ENCODE results near the gene ST3GAL4. TPM values are rescaled to one million over a fixed set of nuclear protein-coding genes. Genes with fewer than 3 reads are reported as not detected.

The ST3GAL4 gene
- total RNA-seq, 2 experiments from 2014 or later: 1.6 TPM

GRCh38 chr11:126347751-126348668 is 7.5 kb upstream of the ST3GAL4 start:
- Histone ChIP-seq H3K27ac (ENCODE audit: low read depth in 1 of 2, low read length in 2 of 2) (no peak overlapping the region), H3K9me3 (ENCODE audit: control insufficient read depth in 1 of 2, insufficient read depth in 1 of 2, low read length in 2 of 2) (no peaks in the 10 kb centered on the region), H3K36me3 (ENCODE audit: insufficient read depth, low read length) (peaks cover 33% of the 10 kb centered on the region), H3K4me1 (ENCODE audit: insufficient read depth, low read length) (no peaks in the 10 kb centered on the region), H3K4me3 (ENCODE audit: low read length) (no peak overlapping the region), H3K27me3 (ENCODE audit: control insufficient read depth in 1 of 2, insufficient read depth in 2 of 2, low read length in 2 of 2) (no peaks in the 10 kb centered on the region)
- no peaks in the 10 kb centered on the region for H3K9me3 Mint-ChIP-seq
- no peaks in the 10 kb centered on the region for H3K27me3 Mint-ChIP-seq
- H3K36me3 Mint-ChIP-seq (ENCODE audit: low read depth): peaks cover 32% of the 10 kb centered on the region
- ChIA-PET POLR2A (interaction anchor here (0.7 kb wide), 1 partner anchor 144 kb away, joined by 3 read pairs; no protein-coding TSS in a partner anchor), CTCF (no interaction called here)
- no peak overlapping the region for H3K4me3 Mint-ChIP-seq
- peaks cover 9% of the 10 kb centered on the region for H3K4me1 Mint-ChIP-seq (ENCODE audit: low read depth)
- no peak for DNase-seq
- no peak overlapping the region for H3K27ac Mint-ChIP-seq
- ATAC-seq (ENCODE audit: poor library complexity): no peak
- TF ChIP-seq CTCF (IDR thresholded peaks at IDR 0.05): no peak
- intact Hi-C loops (cut with DNase I, micrococcal nuclease): no loop called here

GRCh38 chr11:126348806-126349582 is 6.5 kb upstream of the ST3GAL4 start:
- DNase-seq (no peak), ATAC-seq (ENCODE audit: poor library complexity) (no peak)
- H3K4me3 Mint-ChIP-seq: no peak overlapping the region
- H3K36me3 Mint-ChIP-seq (ENCODE audit: low read depth): peaks cover 25% of the 10 kb centered on the region
- Histone ChIP-seq H3K4me3 (ENCODE audit: low read length) (no peak overlapping the region), H3K9me3 (ENCODE audit: control insufficient read depth in 1 of 2, insufficient read depth in 1 of 2, low read length in 2 of 2) (no peaks in the 10 kb centered on the region), H3K36me3 (ENCODE audit: insufficient read depth, low read length) (peaks cover 24% of the 10 kb centered on the region), H3K4me1 (ENCODE audit: insufficient read depth, low read length) (no peaks in the 10 kb centered on the region), H3K27me3 (ENCODE audit: control insufficient read depth in 1 of 2, insufficient read depth in 2 of 2, low read length in 2 of 2) (no peaks in the 10 kb centered on the region), H3K27ac (ENCODE audit: low read depth in 1 of 2, low read length in 2 of 2) (no peak overlapping the region)
- no peaks in the 10 kb centered on the region for H3K27me3 Mint-ChIP-seq
- peaks cover 19% of the 10 kb centered on the region for H3K4me1 Mint-ChIP-seq (ENCODE audit: low read depth)
- no peaks in the 10 kb centered on the region for H3K9me3 Mint-ChIP-seq
- POLR2A ChIA-PET: no interaction called here
- intact Hi-C loops (cut with DNase I, micrococcal nuclease): no loop called here
- no peak overlapping the region for H3K27ac Mint-ChIP-seq
- CTCF ChIA-PET: no interaction called here
- TF ChIP-seq CTCF (IDR thresholded peaks at IDR 0.05): no peak

- H3K27ac ChIP-seq (ENCODE audit: low read depth in 1 of 2, low read length in 2 of 2): no peak overlapping the region
- peaks cover 29% of the 10 kb centered on the region for H3K4me1 Mint-ChIP-seq (ENCODE audit: low read depth)
- no peak overlapping the region for H3K4me3 Mint-ChIP-seq
- H3K4me3 ChIP-seq (ENCODE audit: low read length): no peak overlapping the region
- ATAC-seq (ENCODE audit: poor library complexity) (no peak), DNase-seq (no peak)
- peaks cover 15% of the 10 kb centered on the region for H3K36me3 Mint-ChIP-seq (ENCODE audit: low read depth)
- peaks cover 9% of the 10 kb centered on the region for H3K36me3 ChIP-seq (ENCODE audit: insufficient read depth, low read length)
- no peaks in the 10 kb centered on the region for H3K9me3 ChIP-seq (ENCODE audit: control insufficient read depth in 1 of 2, insufficient read depth in 1 of 2, low read length in 2 of 2)
- intact Hi-C loops (cut with DNase I, micrococcal nuclease): no loop called here
- ChIA-PET CTCF (no interaction called here), POLR2A (no interaction called here)
- no peaks in the 10 kb centered on the region for H3K27me3 Mint-ChIP-seq
- no peak overlapping the region for H3K27ac Mint-ChIP-seq
- no peaks in the 10 kb centered on the region for H3K9me3 Mint-ChIP-seq
- peaks cover 9% of the 10 kb centered on the region for H3K4me1 ChIP-seq (ENCODE audit: insufficient read depth, low read length)
- TF ChIP-seq CTCF (IDR thresholded peaks at IDR 0.05): no peak
- no peaks in the 10 kb centered on the region for H3K27me3 ChIP-seq (ENCODE audit: control insufficient read depth in 1 of 2, insufficient read depth in 2 of 2, low read length in 2 of 2)
Measured at GRCh38 chr11:126350836-126351235, 4.7 kb upstream of the ST3GAL4 start.
